Medulla oblongata (tissue), 1 donor: Measurements from ENCODE around the gene ITPR2.
"Not testable (repeated sequence)": the region's sequence is repeated elsewhere in the genome, so short reads cannot be mapped to it uniquely, and the experiment has no call there.

Experiments
- DNase-seq: peaks from one replicate; pipeline ENCODE4 v3.0.0-alpha.2; 2015; ENCODE audit errors: extremely low spot score

Gene ITPR2

GRCh38 chr12:26668847-26669246 lies 164.1 kb downstream of the ITPR2 start:
- DNase-seq, result no peak

GRCh38 chr12:26668230-26668629 lies 164.8 kb downstream of the ITPR2 start:
- DNase-seq, result no peak

DNA sequence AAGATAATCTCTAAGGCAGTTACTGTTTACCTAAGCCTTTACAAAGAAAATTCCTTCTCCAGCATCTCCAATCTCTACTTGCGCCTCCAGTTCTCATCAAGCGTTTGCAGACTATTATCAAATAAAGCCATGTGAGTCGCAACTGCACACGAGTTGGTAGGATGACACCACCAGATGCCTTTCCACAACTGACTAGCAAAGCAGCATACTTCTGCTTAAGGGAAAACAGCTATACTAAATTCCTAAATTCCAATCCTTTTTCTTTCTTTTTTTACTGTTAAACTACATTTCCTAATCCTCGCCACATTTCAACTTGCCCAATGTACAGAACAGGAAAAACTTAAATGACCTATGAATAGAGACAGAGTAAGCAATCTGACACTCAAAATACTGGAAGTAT lies 166.7 kb downstream of the ITPR2 start:
- DNase-seq, result no peak

GRCh38 chr12:26661399-26661798 lies 171.6 kb downstream of the ITPR2 start:
- DNase-seq, result no peak

- no peak for DNase-seq
These were observed 173.1 kb downstream of the ITPR2 start for GRCh38 chr12:26659930-26660329.

- DNase-seq, result no peak
These were observed 174.0 kb downstream of the ITPR2 start for GRCh38 chr12:26658991-26659390.

DNA sequence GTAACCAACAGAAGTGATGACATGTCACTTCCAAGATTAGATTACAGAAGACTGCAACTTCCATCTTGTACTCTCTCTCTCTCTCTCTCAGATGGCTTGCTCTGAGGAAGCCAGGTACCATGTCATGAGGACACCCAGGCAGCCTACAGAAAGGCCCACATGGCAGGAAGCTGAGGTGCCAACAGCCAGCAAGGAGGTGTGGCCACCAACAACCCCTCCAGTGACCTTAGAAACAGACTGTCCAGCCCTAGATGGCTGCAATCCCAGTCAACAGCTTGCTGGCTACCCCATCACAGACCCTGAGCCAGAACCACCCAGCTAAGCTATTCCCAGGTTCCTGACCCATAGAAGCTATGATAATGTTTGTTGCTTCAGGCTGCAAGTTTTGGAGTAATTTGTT lies 178.4 kb downstream of the ITPR2 start:
- no peak for DNase-seq

GRCh38 chr12:26651566-26652188 lies 181.3 kb downstream of the ITPR2 start:
- DNase-seq, result peak; percentile 89

- DNase-seq, result no peak
These were observed 182.0 kb downstream of the ITPR2 start for GRCh38 chr12:26651036-26651435.

- no peak for DNase-seq
These were observed 184.0 kb downstream of the ITPR2 start for GRCh38 chr12:26648999-26649398.

DNA sequence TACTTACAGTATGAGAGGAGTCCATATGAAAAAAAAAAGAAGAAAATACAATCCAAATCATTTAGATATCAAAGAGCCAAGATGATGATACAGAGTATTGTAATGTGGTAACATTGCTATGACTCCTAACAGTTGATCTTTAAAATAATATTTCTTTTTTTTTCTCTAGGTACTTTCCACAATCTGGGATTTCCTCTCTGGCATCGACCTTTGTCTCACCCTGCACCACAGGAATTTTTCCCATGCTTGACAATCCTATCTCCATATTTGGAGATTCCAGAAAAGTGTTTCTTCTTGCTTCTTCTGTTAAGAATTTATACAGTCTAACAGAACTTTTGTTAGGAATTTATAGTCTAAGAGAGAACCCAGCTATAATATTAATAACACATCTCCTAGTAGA lies 184.4 kb downstream of the ITPR2 start:
- no peak for DNase-seq

DNA sequence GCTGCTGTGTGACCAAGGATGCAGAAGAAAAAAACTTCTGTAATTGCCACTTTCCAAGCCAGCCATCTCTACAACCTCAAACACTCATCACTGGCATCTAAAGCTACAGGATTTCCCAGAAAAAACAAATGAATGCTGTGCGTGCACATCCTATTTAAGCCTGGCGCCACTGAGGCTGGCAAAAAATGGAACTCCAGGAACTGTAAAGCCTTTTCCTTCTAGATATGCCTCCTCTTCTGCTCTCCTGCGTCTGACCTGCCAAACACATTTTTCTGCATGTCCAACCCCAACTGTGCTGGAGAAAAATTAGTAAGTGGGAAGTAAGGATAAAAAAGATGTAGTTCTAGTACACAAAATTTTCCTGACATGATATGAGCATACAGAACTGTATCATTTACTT lies 184.9 kb downstream of the ITPR2 start:
- DNase-seq, result no peak

- DNase-seq, result no peak
These were observed 185.9 kb downstream of the ITPR2 start for GRCh38 chr12:26647088-26647487.

DNA sequence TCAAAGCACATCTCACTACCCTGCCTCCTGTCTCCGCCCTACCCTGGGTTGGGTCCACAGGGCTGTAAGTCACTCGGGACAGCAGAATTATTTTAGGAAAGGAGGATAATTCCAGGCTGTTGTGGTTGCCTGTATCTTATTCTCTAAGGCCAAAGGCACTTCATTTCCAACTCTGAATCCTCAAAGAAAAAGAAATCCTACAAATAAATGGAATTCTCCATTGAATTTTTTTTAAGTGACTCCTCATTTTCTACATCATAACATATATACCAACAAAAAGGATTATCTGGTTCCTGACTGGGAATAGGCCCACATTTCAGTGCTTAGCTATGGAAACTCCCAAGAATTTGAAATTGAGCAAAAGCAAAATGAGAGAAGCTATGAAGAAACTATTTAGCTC lies 186.4 kb downstream of the ITPR2 start:
- no peak for DNase-seq

DNA sequence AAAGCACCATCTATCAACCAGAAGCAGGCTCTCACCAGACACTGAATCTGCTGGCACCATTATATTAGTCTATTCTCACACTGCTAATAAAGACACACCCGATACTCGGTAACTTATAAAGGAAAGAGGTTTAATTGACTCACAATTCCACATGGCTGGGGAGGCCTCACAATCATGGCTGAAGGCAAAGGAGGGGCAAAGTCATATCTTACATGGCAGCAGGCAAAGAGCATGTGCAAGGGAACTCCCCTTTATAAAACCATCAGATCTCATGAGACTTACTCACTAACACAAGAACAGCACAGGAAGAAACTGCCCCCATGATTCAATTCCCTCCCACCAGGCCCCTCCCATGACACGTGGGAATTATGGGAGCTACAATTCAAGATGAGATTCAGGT lies 188.6 kb downstream of the ITPR2 start:
- not testable (repeated sequence) for DNase-seq

DNA sequence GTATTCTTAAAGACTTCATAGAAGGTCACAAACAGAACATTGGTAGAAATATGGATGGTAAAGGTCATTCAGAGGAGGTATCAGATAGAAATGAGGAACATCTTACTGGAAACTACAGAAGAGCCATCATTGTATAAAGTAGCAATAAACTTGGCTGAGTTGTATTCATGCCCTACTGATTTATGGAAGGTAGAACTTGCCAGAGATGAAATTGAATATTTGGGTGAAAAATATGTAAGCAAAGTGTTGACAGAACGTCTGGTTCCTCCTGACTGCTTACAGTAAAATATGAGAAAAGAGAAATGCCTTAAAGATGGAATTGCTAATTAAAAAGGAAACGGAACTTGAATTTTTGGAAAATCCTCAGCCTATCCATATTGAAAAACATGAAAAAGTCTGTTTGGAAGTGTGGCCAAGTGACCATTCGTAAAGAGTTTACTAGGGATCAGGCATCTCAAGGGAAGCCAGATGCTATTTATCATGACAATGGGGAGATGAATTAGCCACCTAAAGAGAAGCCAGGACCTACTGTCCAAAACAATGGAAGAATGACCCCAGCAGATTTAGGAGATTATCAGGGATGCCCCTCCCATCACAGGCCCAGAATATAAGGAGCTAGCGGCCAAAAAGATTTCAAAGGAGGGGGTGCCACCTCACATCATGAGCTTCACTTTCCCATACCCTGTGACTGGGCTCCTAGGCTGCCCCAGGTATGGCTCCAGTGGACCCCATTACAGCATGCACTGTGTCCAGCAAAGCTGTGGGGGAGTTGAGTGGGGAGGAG lies 189.3 kb downstream of the ITPR2 start:
- no peak for DNase-seq

DNA sequence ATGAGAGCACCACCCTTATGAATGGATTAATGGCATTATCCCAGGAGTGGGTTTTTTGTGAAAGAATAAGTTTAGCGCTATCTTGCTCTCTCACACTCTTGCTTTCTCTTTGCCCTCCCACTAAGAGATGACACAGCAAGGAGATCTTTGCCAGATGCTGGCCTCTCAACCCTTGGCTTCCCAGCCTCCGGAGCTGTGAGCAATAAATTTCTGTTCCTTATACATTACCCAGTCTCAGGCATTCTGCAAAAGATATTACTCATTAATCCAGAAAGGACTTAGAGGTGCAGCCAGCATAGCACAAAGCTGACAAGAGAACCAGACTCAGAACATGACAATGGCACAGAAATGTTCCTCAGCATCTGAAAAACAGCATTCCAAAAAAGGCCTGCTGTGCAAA lies 190.6 kb downstream of the ITPR2 start:
- DNase-seq, result no peak

DNA sequence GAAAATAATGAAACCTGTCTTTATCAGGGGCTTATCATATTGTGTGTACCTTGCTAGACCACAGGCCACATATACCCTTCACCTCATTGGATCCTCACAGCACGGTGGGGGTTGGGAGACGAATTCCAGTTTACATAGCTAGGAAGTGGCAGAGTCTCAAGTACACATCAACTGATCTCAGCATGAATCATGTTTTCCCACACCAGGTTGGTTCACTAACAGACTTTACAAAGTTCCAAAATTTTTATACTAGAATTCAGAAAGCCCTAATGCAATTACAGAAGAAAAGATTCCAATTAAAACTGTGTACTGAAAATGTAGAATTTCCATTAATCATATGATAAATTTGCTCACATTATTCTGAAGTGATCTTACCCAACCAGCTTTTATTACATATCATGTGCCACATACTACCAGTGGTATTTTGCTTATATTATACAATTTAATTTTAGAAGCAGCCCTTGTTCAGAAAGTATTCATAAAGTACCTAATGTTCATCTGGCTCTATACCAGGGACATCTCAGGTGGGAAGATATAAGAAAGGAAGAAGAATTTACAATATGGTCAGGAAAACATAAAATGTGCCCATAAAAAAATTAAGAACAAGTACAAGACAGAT lies 196.2 kb downstream of the ITPR2 start:
- DNase-seq, result no peak

GRCh38 chr12:26633591-26634210 lies 199.3 kb downstream of the ITPR2 start:
- peak; percentile 77 for DNase-seq

DNA sequence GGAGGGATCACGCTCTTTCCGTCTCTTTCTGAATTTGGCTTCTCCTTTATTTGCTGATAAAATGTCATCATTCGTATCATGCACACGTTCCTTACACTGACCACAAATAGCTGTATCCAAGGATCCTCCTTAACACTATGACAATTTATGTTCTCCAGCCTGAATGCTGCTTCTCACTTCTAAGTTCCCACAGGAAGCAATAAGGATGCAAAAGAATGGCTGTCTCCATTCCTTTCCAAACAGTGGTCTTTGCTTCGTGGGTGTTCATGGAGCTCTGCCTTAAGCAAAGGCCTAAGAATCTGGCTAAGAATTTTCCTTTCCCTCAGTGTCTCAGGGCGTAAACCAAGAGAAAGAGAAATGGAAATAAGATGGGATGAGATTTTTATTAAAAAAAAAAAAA lies 200.2 kb downstream of the ITPR2 start:
- DNase-seq, result no peak

DNA sequence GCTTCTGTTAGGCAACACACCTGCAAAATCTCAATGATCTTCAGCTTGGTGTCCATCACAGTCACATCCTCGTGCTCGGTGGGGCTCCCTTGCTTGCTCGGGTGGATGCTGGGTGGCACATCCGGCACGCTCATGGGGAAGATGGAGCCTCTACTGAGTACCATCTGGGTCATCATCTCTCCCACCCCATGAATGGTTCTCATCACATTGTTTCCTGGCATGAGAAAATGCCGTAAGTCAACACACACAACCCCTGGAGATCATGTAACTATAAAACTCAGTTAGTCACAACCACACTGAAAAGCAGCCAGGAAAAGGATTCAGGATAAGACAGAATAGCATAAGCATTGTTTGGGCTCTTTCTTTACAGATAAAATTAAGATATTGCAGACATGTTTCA lies 201.1 kb downstream of the ITPR2 start:
- no peak for DNase-seq

DNA sequence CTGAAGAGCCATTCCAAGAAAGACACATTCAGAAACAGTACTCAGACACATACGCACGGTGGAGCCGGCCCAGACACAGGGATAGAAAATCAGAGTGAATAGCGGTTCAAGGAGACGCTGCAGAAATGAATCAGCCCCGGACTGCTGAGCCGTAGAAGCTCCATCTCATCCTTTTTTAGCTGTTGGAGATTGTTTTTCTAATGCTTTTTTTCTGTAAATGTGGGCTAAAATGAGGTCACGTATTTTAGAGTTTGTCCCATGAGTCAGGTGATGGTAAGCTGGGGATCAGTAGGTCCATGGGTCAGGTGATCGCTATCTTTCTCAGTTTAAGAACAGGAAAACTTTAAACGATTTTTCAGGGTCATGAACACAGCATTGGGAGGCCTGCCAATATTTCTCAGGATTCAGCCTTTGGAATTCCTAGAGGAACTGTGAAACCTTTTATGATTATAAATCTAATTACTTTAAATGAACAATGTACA lies 202.4 kb downstream of the ITPR2 start:
- DNase-seq, result peak; percentile 51

- peak; percentile 63 for DNase-seq
These were observed 203.1 kb downstream of the ITPR2 start for GRCh38 chr12:26629864-26630263.
